H54 (cell line): ENCODE results near the gene CACNA1C.

Experiments used
- DNase-seq: peaks from one replicate; pipeline ENCODE4 v3.0.0; 2011; ENCODE audit warnings: low spot score, mixed read lengths; ENCODE audit not compliant: insufficient read length
- FAIRE-seq: peaks from 3 replicates; lab custom pipeline; 2011; peaks lifted over from hg19 to GRCh38; lab: Jason Lieb, UNC
- POLR2A ChIP-seq: IDR thresholded peaks from 2 replicates; pipeline ENCODE4 v1.6.1; 2011; ENCODE audit warnings: low read depth, mild to moderate bottlenecking, low read length

The CACNA1C gene

GRCh38 chr12:2552000-2552756 is 499.4 kb downstream of the CACNA1C start:
- TF ChIP-seq POLR2A, result no peak
- DNase-seq (no peak), FAIRE-seq (no peak)

DNA sequence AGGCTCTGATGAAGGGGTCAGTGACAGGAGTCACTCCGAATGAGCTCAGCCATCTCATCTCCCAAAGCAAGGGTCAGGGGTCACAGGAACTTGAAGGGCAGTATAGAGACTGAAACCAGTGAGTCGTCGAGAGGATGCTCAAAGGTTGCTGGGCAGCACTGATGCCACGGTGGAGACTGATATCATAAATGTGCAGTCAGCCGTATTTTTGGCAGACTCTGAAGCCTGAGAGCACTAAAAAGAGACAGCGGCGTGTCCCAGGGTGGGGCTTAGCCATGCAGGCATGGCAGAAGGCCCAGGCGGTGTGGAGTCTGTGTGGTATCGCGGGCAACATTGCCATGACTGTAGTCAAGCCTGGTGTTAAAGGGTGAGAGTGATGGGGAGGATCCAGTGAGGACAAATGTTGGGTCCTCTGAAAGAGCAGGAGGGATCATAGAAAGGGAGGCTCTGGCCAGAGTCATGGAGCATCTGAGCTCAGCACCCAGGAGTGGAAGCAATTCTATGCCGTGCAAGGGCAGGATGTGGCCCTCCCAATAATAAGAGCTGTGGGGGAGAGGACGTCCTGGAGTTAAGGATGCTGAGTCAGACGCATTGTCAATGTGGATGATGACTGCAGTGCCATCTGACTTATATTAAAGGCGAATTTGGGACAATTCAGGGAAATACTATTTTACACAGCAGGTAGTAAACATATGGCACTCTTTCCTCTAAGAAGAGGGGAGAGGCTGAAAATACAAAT is 500.8 kb downstream of the CACNA1C start:
- no peak for TF ChIP-seq POLR2A
- DNase-seq (no peak), FAIRE-seq (no peak)

DNA sequence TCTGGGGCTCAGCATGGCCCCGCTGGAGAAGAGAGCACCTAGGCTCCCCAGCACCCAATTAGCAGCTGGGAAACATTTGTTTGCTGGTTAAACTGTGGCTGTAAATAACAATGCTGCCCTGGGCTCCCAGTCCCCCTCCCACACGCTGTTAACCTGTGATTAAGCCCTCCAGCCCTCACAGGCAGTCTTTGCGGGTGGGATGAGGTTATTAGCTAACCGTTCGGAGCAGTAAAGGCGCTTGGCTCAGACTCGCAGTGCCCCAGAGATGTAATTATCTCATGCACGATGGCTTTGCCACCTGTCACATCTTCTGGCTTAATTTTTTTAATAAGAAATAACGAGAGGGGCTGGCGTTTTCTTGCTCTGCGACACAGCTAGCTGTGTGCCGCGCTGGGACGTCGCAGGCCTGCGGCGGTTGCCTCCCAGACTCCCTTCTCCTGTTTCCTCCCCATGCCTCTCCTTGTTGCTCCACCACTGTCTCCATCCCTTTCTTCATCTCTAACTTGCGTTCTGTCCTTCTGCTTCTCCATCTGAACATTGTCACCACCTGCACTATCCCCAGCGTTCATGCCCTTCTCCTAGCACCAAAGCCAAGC is 502.8 kb downstream of the CACNA1C start:
- FAIRE-seq (no peak), DNase-seq (no peak)
- TF ChIP-seq POLR2A, result no peak

GRCh38 chr12:2557597-2557996 is 504.8 kb downstream of the CACNA1C start:
- TF ChIP-seq POLR2A, result no peak
- FAIRE-seq (no peak), DNase-seq (no peak)

- FAIRE-seq (no peak), DNase-seq (no peak)
- TF ChIP-seq POLR2A, result no peak
Observed at GRCh38 chr12:2559931-2560330, 507.1 kb downstream of the CACNA1C start.

DNA sequence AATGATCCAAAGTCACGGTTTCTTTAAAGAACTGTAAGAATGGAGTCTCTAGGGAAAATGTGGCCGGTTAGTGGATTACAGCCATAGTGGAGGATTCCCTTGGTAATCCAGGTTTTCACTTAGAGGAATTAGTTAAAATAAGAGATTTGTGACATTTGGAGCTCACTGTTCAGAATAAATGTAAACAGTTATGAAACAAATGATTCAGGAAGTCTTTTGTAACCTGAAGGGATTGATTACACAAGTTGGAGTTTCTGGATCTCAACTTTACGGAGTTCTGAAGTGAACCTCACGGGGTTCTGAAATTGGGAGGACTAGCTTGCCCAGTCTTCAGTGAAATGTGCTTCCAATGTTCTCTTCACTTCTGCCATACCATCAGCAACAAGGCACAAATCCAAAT is 507.6 kb downstream of the CACNA1C start:
- no peak for FAIRE-seq
- DNase-seq, result no peak
- no peak for TF ChIP-seq POLR2A

- DNase-seq, result no peak
- TF ChIP-seq POLR2A, result no peak
- FAIRE-seq, result no peak
Observed at GRCh38 chr12:2561367-2561766, 508.6 kb downstream of the CACNA1C start.

GRCh38 chr12:2562400-2562799 is 509.6 kb downstream of the CACNA1C start:
- no peak for DNase-seq
- FAIRE-seq, result no peak
- no peak for TF ChIP-seq POLR2A

GRCh38 chr12:2563709-2564108 is 510.9 kb downstream of the CACNA1C start:
- FAIRE-seq, result no peak
- no peak for DNase-seq
- TF ChIP-seq POLR2A, result no peak

DNA sequence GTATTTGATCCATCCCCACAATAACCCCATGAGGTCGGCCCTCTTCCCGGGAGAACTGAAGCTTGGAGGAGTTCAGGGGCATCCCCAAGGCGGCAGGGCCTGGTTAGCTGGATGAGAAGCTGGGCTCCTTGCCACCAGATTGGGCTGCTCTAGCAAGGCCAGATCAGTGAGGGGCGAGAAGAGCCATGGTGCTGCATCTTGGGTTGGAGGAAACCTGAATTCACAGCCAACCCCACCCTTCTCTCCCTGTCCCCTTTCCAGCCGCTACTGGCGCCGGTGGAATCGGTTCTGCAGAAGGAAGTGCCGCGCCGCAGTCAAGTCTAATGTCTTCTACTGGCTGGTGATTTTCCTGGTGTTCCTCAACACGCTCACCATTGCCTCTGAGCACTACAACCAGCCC is 513.4 kb downstream of the CACNA1C start:
- no peak for TF ChIP-seq POLR2A
- FAIRE-seq, result no peak

DNA sequence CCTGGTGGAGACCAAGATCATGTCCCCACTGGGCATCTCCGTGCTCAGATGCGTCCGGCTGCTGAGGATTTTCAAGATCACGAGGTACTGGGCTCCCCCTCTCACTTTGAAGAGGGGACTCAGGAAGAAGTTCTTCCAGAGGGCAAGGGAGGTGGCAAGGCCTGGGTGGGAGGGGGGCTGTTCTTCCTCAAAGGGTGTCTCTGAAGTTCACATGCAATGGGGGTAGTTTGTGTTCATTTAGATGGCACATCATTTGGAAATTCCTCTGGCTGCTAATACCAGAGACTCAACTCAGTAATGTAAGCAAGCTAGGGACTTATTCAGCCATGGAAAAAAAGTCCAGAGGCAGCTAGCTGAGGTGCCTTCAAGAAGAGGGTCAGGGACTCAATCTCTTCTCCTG is 514.9 kb downstream of the CACNA1C start:
- DNase-seq (no peak), FAIRE-seq (no peak)
- TF ChIP-seq POLR2A, result no peak

More for the DNA sequence above, 513.4 kb downstream of the CACNA1C start:
- DNase-seq, result no peak

DNA sequence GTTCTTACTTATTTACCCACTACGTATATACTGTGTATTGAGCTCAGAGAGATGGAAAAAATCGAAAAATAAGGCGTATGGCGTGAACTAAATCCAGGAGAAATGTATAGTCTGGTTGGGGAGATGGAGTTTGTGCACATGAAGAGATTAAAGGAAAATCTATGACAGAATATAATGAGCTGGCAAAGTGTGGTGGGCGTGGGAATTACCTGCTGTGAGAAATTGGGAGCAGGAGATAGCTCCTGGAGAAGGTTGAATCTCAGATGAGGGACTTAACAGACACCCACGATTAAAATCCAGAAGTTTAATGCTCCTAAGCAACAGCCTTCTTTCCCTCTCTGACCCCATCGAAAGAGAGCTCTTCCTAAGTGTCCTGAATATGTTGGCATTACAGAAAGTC is 517.8 kb downstream of the CACNA1C start:
- FAIRE-seq (no peak), DNase-seq (no peak)
- TF ChIP-seq POLR2A, result no peak

- no peak for DNase-seq
- no peak for FAIRE-seq
- no peak for TF ChIP-seq POLR2A
Observed at GRCh38 chr12:2574355-2574935, 521.7 kb downstream of the CACNA1C start.

- DNase-seq (no peak), FAIRE-seq (no peak)
- no peak for TF ChIP-seq POLR2A
Observed at GRCh38 chr12:2575245-2575644, 522.5 kb downstream of the CACNA1C start.

DNA sequence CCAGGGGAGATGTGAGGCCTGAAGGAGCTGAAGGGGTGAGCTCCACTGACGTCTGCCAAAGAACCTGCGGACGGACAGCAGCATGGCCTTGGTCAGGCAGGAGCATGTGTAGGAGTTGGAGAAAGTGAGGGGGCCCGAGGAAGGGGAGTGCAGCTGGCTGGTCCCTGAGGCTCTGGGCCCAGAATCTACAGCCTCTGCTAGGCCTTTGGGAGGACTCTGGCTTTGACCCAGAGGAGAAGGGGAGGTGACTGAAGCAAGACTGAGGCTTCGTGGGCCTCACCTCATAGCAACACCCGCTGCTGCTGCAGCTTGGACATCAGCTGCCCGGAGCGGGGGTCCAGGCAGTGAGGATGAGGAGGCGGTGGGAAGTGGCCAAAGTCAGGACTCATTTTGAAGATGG is 525.4 kb downstream of the CACNA1C start:
- FAIRE-seq (no peak), DNase-seq (no peak)

More for the DNA sequence above, 525.4 kb downstream of the CACNA1C start:
- no peak for TF ChIP-seq POLR2A
